WERI-Rb-1 (cell line): ENCODE data around the gene PDGFA.

Experiments used
- DNase-seq: peaks from one replicate; pipeline ENCODE4 v3.0.0-alpha.2; 2020
- H3K27ac ChIP-seq: fragments of 250-450 bp; sonication (Bioruptor Pico); 2 replicates; pipeline ENCODE4 v1.5.1; 2020; ENCODE audit warnings: mild to moderate bottlenecking, moderate library complexity
- H3K27me3 ChIP-seq: fragments of 250-450 bp; sonication (Bioruptor Pico); 2 replicates; pipeline ENCODE4 v1.5.1; 2021; ENCODE audit warnings: mild to moderate bottlenecking, low read depth, moderate library complexity; ENCODE audit not compliant: insufficient read depth, severe bottlenecking
- H3K36me3 ChIP-seq: fragments of 250-450 bp; sonication (Bioruptor Pico); 2 replicates; pipeline ENCODE4 v1.5.1; 2020; ENCODE audit warnings: mild to moderate bottlenecking, moderate library complexity
- H3K4me3 ChIP-seq: 2 replicates; pipeline ENCODE4 v1.5.1; 2011; ENCODE audit warnings: low read depth, mild to moderate bottlenecking, control low read depth, low read length
- H3K9me3 ChIP-seq: fragments of 250-450 bp; sonication (Bioruptor Pico); 2 replicates; pipeline ENCODE4 v1.5.1; 2021; ENCODE audit warnings: mild to moderate bottlenecking, moderate library complexity; ENCODE audit not compliant: severe bottlenecking
- TF ChIP-seq, protein P1 (sequence below): IDR thresholded peaks from 2 replicates; pipeline ENCODE4 v1.5.1; 2011; ENCODE audit warnings: low read depth, mild to moderate bottlenecking, control low read depth, inconsistent platforms, low read length

The PDGFA gene

DNA sequence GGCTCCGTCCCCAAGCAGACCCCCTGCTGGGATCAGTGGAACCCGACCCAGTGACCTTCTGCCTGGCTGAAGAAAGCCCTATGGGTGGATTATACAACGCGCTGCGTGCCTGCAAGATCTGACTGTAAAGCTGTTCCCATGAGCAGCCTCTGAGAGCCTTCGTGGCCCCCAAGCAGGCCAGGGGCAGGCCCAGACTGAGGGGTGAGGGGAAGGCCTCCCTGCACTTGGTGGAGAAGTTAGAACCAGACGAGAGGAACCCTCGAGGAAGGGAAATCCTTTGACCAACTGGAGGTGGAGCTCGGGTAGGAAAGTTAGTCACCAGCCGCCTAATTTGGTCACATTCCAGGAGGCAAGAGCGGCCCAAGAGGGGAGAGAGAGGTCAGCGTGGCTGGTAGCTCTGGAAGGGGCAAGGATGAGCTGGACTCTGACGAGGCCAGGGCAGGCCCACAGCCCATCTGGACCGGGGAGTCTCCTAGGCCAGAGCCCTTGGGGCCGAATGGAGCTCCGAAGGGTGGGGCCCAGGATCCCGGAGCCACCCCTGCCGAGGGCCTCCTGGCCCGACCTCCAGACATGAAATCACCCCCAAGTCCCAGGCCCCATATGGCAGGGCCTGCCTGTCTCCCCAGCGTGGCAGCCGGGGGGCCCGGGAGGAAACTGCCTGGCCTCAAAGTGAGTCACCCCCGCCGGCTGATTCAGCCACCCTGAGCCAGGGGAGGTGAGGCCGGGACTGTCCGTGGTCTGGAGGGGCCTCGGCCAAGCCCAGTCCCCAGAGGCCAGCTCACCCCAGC is 23.3 kb upstream of the PDGFA start:
- H3K27me3 ChIP-seq, result no peaks in the 10 kb centered on the region
- no peaks in the 10 kb centered on the region for H3K9me3 ChIP-seq
- H3K36me3 ChIP-seq, result no peaks in the 10 kb centered on the region
- no peak overlapping the region for H3K27ac ChIP-seq
- DNase-seq, result no peak
- H3K4me3 ChIP-seq, result no peak overlapping the region
- TF ChIP-seq, protein P1, sequence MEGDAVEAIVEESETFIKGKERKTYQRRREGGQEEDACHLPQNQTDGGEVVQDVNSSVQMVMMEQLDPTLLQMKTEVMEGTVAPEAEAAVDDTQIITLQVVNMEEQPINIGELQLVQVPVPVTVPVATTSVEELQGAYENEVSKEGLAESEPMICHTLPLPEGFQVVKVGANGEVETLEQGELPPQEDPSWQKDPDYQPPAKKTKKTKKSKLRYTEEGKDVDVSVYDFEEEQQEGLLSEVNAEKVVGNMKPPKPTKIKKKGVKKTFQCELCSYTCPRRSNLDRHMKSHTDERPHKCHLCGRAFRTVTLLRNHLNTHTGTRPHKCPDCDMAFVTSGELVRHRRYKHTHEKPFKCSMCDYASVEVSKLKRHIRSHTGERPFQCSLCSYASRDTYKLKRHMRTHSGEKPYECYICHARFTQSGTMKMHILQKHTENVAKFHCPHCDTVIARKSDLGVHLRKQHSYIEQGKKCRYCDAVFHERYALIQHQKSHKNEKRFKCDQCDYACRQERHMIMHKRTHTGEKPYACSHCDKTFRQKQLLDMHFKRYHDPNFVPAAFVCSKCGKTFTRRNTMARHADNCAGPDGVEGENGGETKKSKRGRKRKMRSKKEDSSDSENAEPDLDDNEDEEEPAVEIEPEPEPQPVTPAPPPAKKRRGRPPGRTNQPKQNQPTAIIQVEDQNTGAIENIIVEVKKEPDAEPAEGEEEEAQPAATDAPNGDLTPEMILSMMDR, result no peak

GRCh38 chr7:542131-542712 is 22.6 kb upstream of the PDGFA start:
- TF ChIP-seq, protein P1, result no peak
- H3K27me3 ChIP-seq, result no peaks in the 10 kb centered on the region
- DNase-seq, result no peak
- no peak overlapping the region for H3K4me3 ChIP-seq
- H3K9me3 ChIP-seq, result no peaks in the 10 kb centered on the region
- H3K27ac ChIP-seq, result no peak overlapping the region
- H3K36me3 ChIP-seq, result no peaks in the 10 kb centered on the region

DNA sequence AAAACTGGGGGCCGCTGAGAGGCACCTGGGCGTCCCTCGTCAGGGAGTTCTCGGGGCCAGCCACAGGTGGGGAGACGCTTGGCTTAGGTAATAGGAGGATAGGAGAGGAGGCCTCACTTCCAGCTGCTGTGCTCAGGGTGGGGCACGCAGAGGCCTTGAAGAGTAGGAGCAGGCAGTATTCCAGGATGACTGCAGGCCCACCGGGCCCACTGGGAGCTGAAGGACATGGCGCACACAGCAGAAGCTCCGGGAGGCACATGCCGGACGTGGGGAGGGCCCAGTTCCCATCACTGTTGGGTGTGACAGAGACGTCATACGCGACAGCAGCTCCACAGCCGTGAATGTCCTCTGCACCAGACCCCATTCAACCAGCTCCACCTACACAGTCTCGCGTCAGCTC is 22.0 kb upstream of the PDGFA start:
- no peaks in the 10 kb centered on the region for H3K27me3 ChIP-seq
- DNase-seq, result no peak
- H3K36me3 ChIP-seq, result no peaks in the 10 kb centered on the region
- H3K27ac ChIP-seq, result no peak overlapping the region
- H3K4me3 ChIP-seq, result no peak overlapping the region
- no peaks in the 10 kb centered on the region for H3K9me3 ChIP-seq
- TF ChIP-seq, protein P1, result no peak

DNA sequence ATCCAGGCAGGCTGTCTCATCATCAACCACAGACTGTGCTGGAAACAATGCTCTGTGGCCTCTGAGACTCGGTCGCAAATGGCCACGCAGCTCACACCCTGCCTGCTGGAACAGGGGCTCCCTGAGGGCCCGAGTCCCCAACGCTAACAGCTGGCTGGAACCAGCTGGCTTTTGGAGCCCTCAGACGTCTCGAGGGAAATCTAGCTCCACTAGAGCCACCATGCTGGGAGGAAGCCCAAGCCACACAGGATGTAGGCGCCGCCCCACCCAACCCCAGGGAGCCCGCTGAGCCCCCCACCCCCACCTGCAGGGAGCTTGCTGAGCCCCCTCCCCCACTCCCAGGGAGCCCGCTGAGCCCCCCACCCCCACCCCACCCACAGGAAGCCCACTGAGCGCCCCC is 21.4 kb upstream of the PDGFA start:
- TF ChIP-seq, protein P1, result no peak
- H3K9me3 ChIP-seq, result no peaks in the 10 kb centered on the region
- no peak for DNase-seq
- H3K27me3 ChIP-seq, result no peaks in the 10 kb centered on the region
- H3K4me3 ChIP-seq, result no peak overlapping the region
- H3K36me3 ChIP-seq, result no peaks in the 10 kb centered on the region
- H3K27ac ChIP-seq, result no peak overlapping the region

GRCh38 chr7:540579-540978 is 20.9 kb upstream of the PDGFA start:
- TF ChIP-seq, protein P1, result no peak
- no peaks in the 10 kb centered on the region for H3K27me3 ChIP-seq
- no peak for DNase-seq
- no peaks in the 10 kb centered on the region for H3K9me3 ChIP-seq
- no peak overlapping the region for H3K4me3 ChIP-seq
- H3K27ac ChIP-seq, result no peak overlapping the region
- H3K36me3 ChIP-seq, result no peaks in the 10 kb centered on the region
